ENCODE measurements around the gene CBY3.
A peak's percentile ranks its signal among the peaks of the same experiment; 100 is the strongest.
"Not testable (repeated sequence)": the region's sequence is repeated elsewhere in the genome, so short reads cannot be mapped to it uniquely, and the experiment has no call there.

The CBY3 gene

DNA sequence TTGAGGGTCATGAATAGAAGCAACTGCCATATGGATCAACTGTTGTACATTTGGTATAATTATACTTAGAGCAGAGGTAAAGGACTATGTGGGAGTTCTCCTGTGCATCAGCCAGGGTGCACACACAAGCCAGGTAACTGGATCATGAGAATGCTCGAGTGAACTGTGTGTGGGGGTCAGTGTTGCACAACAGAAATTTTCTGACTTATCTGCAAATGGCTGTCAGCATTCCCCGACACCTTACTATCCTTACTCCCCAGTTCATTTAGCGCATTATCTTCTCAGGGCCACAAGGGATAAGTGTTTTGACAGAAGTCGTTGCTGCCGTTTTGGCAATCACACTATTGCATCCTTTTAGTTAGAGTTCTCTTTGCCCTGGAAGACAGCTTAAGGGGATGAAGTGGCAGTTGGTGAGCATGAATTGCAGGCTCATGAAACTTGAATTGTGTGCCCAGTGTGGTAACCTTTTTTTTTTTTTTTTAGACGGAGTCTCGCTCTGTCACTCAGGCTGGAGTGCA lies 19.6 kb upstream of the CBY3 start:
- Histone ChIP-seq H3K36me3 (ENCODE audit: insufficient read depth) (no peaks in the 10 kb centered on the region; the same call in 1 of the 2 replicates), H2AFZ (ENCODE audit: low read depth) (no peak overlapping the region), H3K9ac (peak overlapping the region; percentile 99; the same call in 1 of the 2 replicates), H3K4me2 (peak overlapping the region; percentile 58), H3K4me3 (IDR thresholded peaks at IDR 0.05; ENCODE audit: insufficient read depth, low read depth, low read length) (no peak overlapping the region), H3K4me1 (ENCODE audit: low read depth, poor library complexity, severe bottlenecking) (peaks cover 11% of the 10 kb centered on the region), H3K27me3 (ENCODE audit: insufficient read depth, low read depth) (no peaks in the 10 kb centered on the region), H4K20me1 (ENCODE audit: insufficient read depth) (no peaks in the 10 kb centered on the region), H3K27ac (peak overlapping the region; percentile 90; the same call in 1 of the 2 replicates), H3K79me2 (ENCODE audit: insufficient read depth, low read depth) (peaks cover 65% of the 10 kb centered on the region)
- TF ChIP-seq, protein P1, sequence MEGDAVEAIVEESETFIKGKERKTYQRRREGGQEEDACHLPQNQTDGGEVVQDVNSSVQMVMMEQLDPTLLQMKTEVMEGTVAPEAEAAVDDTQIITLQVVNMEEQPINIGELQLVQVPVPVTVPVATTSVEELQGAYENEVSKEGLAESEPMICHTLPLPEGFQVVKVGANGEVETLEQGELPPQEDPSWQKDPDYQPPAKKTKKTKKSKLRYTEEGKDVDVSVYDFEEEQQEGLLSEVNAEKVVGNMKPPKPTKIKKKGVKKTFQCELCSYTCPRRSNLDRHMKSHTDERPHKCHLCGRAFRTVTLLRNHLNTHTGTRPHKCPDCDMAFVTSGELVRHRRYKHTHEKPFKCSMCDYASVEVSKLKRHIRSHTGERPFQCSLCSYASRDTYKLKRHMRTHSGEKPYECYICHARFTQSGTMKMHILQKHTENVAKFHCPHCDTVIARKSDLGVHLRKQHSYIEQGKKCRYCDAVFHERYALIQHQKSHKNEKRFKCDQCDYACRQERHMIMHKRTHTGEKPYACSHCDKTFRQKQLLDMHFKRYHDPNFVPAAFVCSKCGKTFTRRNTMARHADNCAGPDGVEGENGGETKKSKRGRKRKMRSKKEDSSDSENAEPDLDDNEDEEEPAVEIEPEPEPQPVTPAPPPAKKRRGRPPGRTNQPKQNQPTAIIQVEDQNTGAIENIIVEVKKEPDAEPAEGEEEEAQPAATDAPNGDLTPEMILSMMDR (conservative IDR thresholded peaks at IDR 0.05; ENCODE audit: low read depth, low read length), result no peak

DNA sequence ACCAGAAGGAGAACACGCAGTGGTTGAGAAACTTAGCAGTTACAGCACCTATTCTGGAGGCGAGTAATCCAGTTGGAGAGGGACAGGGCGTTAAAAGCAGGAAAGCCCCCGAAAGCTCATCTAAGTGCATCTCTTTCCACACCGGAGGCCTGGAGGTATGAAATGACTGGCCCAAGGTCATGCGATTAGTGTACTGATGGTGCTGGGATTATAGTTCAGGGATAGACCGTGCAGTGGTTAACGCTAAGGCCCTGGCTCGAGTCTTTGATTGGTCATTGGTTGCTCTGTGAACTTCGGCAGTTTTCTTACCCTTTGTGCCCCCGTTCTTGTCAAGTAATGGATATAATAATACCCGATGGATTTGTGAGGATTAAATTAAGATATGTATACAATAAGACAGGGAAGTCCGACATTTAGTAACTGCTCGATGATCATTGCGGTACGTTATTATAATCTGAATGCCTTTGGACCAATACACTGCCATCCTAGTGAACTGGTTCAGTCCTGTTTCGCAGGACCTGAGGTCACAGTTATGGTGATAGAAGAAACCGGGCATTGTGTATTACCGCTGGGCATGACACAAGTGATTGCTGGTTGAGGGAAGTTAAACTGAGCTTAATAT lies 18.9 kb upstream of the CBY3 start:
- no peaks in the 10 kb centered on the region; the same call in 1 of the 2 replicates for H3K36me3 ChIP-seq (ENCODE audit: insufficient read depth)
- no peak overlapping the region for H2AFZ ChIP-seq (ENCODE audit: low read depth)
- peak overlapping the region; percentile 90 for H3K27ac ChIP-seq
- peaks cover 58% of the 10 kb centered on the region for H3K79me2 ChIP-seq (ENCODE audit: insufficient read depth, low read depth)
- peaks cover 11% of the 10 kb centered on the region for H3K4me1 ChIP-seq (ENCODE audit: low read depth, poor library complexity, severe bottlenecking)
- H3K9ac ChIP-seq, result peak overlapping the region; percentile 99
- H3K27me3 ChIP-seq (ENCODE audit: insufficient read depth, low read depth), result no peaks in the 10 kb centered on the region
- H4K20me1 ChIP-seq (ENCODE audit: insufficient read depth), result no peaks in the 10 kb centered on the region
- H3K4me3 ChIP-seq (IDR thresholded peaks at IDR 0.05; ENCODE audit: insufficient read depth, low read depth, low read length), result no peak overlapping the region
- peak overlapping the region; percentile 58 for H3K4me2 ChIP-seq
- TF ChIP-seq, protein P1 (conservative IDR thresholded peaks at IDR 0.05; ENCODE audit: low read depth, low read length), result no peak

DNA sequence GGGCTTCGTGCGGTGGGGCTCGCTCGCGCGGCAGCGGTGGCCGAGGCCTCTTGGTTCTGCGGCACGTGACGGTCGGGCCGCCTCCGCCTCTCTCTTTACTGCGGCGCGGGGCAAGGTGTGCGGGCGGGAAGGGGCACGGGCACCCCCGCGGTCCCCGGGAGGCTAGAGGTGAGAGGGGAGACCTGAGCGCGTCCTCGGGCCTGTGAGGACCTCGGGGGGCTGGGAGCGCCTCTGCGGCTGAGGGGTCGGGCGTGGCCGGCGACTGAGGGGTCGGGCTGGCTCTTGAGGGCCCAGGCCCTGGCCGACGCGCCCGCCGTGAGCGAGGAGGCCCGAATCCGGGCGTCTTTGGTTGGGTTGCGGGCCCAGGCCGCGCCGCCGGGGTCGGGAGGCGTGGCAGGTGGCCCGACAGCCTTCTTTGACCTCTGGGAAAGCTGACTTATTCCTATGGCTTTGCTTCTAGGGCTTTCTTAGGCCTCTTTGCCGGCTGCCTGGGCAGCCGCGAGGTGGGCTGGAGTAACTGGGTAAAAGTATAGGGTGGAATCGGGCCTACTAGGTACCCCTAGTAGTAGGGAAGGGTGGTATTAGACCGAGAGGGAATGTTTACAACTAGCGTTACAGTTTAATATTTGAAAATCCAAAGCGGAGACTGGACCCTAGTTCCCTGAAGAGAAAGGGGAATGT lies 18.2 kb upstream of the CBY3 start, which contains the start of gene CANX:
Gene CANX, plus strand, starts transcription at position 33 of the 681 bp plus-strand sequence. CDS start 6,715 bp downstream, outside the sequence.
- Histone ChIP-seq H3K4me2 (peak within 1 kb of the TSS; percentile 87), H3K4me1 (ENCODE audit: low read depth, poor library complexity, severe bottlenecking) (peaks cover 11% of the 10 kb centered on the region), H3K79me2 (ENCODE audit: insufficient read depth, low read depth) (peaks cover 53% of the 10 kb centered on the region), H3K27ac (peak within 1 kb of the TSS; percentile 99), H3K4me3 (IDR thresholded peaks at IDR 0.05; ENCODE audit: insufficient read depth, low read depth, low read length) (no peak within 1 kb of the TSS), H3K36me3 (ENCODE audit: insufficient read depth) (no peaks in the 10 kb centered on the region; the same call in 1 of the 2 replicates), H3K9ac (peak within 1 kb of the TSS; percentile 99), H3K27me3 (ENCODE audit: insufficient read depth, low read depth) (no peaks in the 10 kb centered on the region), H2AFZ (ENCODE audit: low read depth) (peak within 1 kb of the TSS; percentile 61), H4K20me1 (ENCODE audit: insufficient read depth) (no peaks in the 10 kb centered on the region)
- TF ChIP-seq, protein P1 (conservative IDR thresholded peaks at IDR 0.05; ENCODE audit: low read depth, low read length), result no peak

DNA sequence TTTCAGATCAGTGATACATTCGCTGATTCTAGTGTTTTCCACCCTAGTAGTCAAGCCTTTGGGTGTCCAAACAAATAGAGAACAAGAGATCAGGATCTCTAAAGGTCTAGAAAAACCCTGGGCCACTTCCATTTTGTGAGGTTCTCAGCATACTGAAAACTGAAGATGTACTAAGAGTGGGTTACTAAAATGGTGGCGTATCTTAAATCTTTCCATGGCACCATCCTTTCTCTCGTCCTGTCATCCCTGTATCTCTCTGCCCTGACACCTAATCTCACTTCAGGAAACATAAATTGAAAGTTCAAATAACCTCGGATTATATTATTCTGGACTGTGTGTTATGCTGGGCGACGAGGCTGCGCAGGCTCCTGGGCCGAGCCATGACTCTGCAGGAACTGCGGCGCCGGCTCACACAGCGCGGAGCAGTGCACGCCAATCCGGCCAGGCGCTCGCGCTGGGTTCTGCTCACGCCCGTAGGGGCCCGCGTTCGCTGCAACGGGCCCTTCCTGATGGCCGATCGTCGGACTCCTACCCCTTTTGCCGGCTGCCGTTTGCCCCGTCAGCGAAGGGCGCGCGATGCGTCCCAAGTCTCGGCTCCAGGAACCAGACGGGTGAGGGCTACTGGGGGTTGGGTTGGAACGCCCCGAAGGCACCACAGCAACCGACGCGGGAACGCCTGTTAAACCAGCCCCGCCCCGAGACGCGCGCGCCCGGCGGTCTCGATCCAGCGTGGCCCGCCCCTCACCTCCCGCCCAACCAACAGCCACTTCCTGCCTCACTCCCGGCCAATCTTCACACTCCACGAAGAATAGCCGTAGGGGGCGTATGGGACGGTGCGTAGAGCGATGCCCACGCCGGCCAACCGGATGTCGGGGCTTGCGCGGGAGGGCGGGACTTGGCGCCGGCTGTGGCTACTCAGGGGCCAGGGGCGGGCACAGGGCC lies 17.4 kb upstream of the CBY3 start:
- Histone ChIP-seq H3K4me3 (IDR thresholded peaks at IDR 0.05; ENCODE audit: insufficient read depth, low read depth, low read length) (no peak overlapping the region), H3K27me3 (ENCODE audit: insufficient read depth, low read depth) (no peaks in the 10 kb centered on the region), H3K79me2 (ENCODE audit: insufficient read depth, low read depth) (peaks cover 45% of the 10 kb centered on the region), H4K20me1 (ENCODE audit: insufficient read depth) (no peaks in the 10 kb centered on the region), H3K36me3 (ENCODE audit: insufficient read depth) (no peaks in the 10 kb centered on the region; the same call in 1 of the 2 replicates), H3K27ac (peak overlapping the region; percentile 99), H3K4me2 (peak overlapping the region; percentile 87), H3K4me1 (ENCODE audit: low read depth, poor library complexity, severe bottlenecking) (peaks cover 11% of the 10 kb centered on the region), H3K9ac (peak overlapping the region; percentile 99), H2AFZ (ENCODE audit: low read depth) (peak overlapping the region; percentile 61)
- TF ChIP-seq, protein P1 (conservative IDR thresholded peaks at IDR 0.05; ENCODE audit: low read depth, low read length), result no peak

DNA sequence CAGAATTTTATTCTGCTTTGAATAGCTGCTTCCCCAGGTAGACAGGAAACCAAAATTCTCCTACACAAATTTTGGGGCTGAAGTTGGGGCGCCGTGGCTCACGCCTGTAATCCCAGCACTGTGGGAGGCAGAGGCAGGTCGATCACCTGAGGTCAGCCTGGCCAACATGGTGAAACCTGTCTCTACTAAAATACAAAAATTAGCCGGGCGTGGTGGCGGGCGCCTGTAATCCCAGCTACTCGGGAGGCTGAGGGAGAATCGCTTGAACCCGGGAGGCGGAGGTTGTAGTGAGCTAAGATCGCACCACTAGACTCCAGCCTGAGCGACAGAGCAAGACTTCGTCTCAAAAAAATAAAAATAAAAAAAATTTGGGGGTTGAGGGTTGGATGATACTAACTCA lies 16.7 kb upstream of the CBY3 start:
- Histone ChIP-seq H3K4me2 (peak overlapping the region; percentile 87; the same call in 1 of the 2 replicates), H2AFZ (ENCODE audit: low read depth) (peak overlapping the region; percentile 61), H3K79me2 (ENCODE audit: insufficient read depth, low read depth) (peaks cover 38% of the 10 kb centered on the region), H3K4me1 (ENCODE audit: low read depth, poor library complexity, severe bottlenecking) (peaks cover 11% of the 10 kb centered on the region), H3K9ac (peak overlapping the region; percentile 99), H3K27ac (peak overlapping the region; percentile 99)
- H3K4me3 ChIP-seq (IDR thresholded peaks at IDR 0.05; ENCODE audit: insufficient read depth, low read depth, low read length); H4K20me1 ChIP-seq (ENCODE audit: insufficient read depth); H3K27me3 ChIP-seq (ENCODE audit: insufficient read depth, low read depth); H3K36me3 ChIP-seq (ENCODE audit: insufficient read depth): not testable (repeated sequence)

Measured in KMS-11 (cell line).